Thymus (tissue), 14 donors: ENCODE results near the gene TPSB2. TPM values are rescaled to one million over a fixed set of nuclear protein-coding genes. Genes with fewer than 3 reads are reported as not detected.
"Not testable (repeated sequence)": the region's sequence is repeated elsewhere in the genome, so short reads cannot be mapped to it uniquely, and the experiment has no call there.

Experiments
- DNase-seq, 9 donors: peaks; one replicate each; pipeline ENCODE4 v3.0.0-alpha.2; 2013; ENCODE audit warnings: low spot score in 9 of 9, low read depth in 6 of 9, missing footprints in 1 of 9
- H3K27ac ChIP-seq, 2 donors: one replicate each; pipeline ENCODE4 v1.5.1; 2013; ENCODE audit warnings: control low read depth in 1 of 2, low read depth in 1 of 2, low read length in 1 of 2, mild to moderate bottlenecking in 1 of 2, moderate library complexity in 1 of 2
- H3K27me3 ChIP-seq, 2 donors: one replicate each; pipeline ENCODE4 v1.5.1; 2013; ENCODE audit warnings: low read length in 1 of 2; ENCODE audit not compliant: control insufficient read depth in 2 of 2, insufficient read depth in 1 of 2
- H3K36me3 ChIP-seq, 2 donors: one replicate each; pipeline ENCODE4 v1.5.1; 2013; ENCODE audit warnings: low read length in 1 of 2, mild to moderate bottlenecking in 1 of 2, moderate library complexity in 1 of 2; ENCODE audit not compliant: control insufficient read depth in 2 of 2, insufficient read depth in 2 of 2
- H3K4me1 ChIP-seq, 2 donors: one replicate each; pipeline ENCODE4 v1.5.1; 2013; ENCODE audit warnings: low read length in 2 of 2; ENCODE audit not compliant: control insufficient read depth in 2 of 2, insufficient read depth in 2 of 2
- H3K4me3 ChIP-seq, 2 donors: one replicate each; pipeline ENCODE4 v1.5.1; 2013; ENCODE audit warnings: low read length in 2 of 2, control low read depth in 1 of 2, mild to moderate bottlenecking in 1 of 2
- H3K9me3 ChIP-seq, 2 donors: one replicate each; pipeline ENCODE4 v1.5.1; 2013; ENCODE audit warnings: low read length in 1 of 2, mild to moderate bottlenecking in 1 of 2; ENCODE audit not compliant: control insufficient read depth in 2 of 2, insufficient read depth in 1 of 2
- WGBS: extraction: QIAGEN DNeasy Blood & Tissue Kit; methylation state at CpG from one replicate; pipeline ENCODE4 v1.1.7; 2013; 5-methylcytosine and 5-hydroxymethylcytosine counted together
- long read RNA-seq, 10 donors: transcript quantifications; one replicate each; lab custom pipeline, GENCODE V29; 2026
- polyA plus RNA-seq: library from polyadenylated mRNA; stranded (reverse); fragments of 200-250 nt; gene quantifications from one replicate; pipeline ENCODE4 v1.2.3, GENCODE V29; 2013
- total RNA-seq: library from RNA; stranded (reverse); fragments of 120-200 nt; gene quantifications from one replicate; pipeline ENCODE4 v1.2.4, GENCODE V29; 2013
- donor health status: healthy.

Gene TPSB2
- 0.71 TPM for total RNA-seq
- polyA plus RNA-seq = 15.5 TPM
- long read RNA-seq, donor 1 = 0 reads
- long read RNA-seq, donor 2 = 0 reads
- long read RNA-seq, donor 3, transcript TPSB2-203 (5 exons, 1,352 nt) = major isoform, 5 of 6 reads
- long read RNA-seq, donor 3, partial matches to known transcripts = 0 of 6 reads
- long read RNA-seq, donor 3, other reads (novel, unspliced or antisense) = 0 of 6 reads
- long read RNA-seq, donor 4, partial matches to known transcripts = 0 of 3 reads
- long read RNA-seq, donor 4, other reads (novel, unspliced or antisense) = 0 of 3 reads
- long read RNA-seq, donor 5, transcript TPSB2-203 (5 exons, 1,352 nt) = major isoform, 5 of 5 reads
- long read RNA-seq, donor 5, partial matches to known transcripts = 0 of 5 reads
- long read RNA-seq, donor 5, other reads (novel, unspliced or antisense) = 0 of 5 reads
- long read RNA-seq, donor 6, partial matches to known transcripts = 0 of 1 reads
- long read RNA-seq, donor 6, other reads (novel, unspliced or antisense) = 0 of 1 reads
- long read RNA-seq, donor 7 = 0 reads
- long read RNA-seq, donor 8, partial matches to known transcripts = 0 of 1 reads
- long read RNA-seq, donor 8, other reads (novel, unspliced or antisense) = 0 of 1 reads
- long read RNA-seq, donor 9, partial matches to known transcripts = 0 of 2 reads
- long read RNA-seq, donor 9, other reads (novel, unspliced or antisense) = 0 of 2 reads
- long read RNA-seq, donor 10, partial matches to known transcripts = 0 of 4 reads
- long read RNA-seq, donor 10, other reads (novel, unspliced or antisense) = 0 of 4 reads

GRCh38 chr16:1230084-1230470 lies at the start of gene TPSB2:
Gene TPSB2 (minus strand): TSS chr16:1230184. CDS start chr16:1229951, 233 bp downstream.
- not testable (repeated sequence) for H3K27me3 ChIP-seq, H3K27ac ChIP-seq, H3K4me1 ChIP-seq, H3K9me3 ChIP-seq, H3K4me3 ChIP-seq, H3K36me3 ChIP-seq, DNase-seq
- 86% methylated on average over 4 of the region's 11 CpGs for WGBS

GRCh38 chr16:1279081-1279944 lies 49.3 kb upstream of the TPSB2 start:
- Histone ChIP-seq H3K27ac (no peak overlapping the region), H3K9me3 (no peaks in the 10 kb centered on the region), H3K36me3 (no peaks in the 10 kb centered on the region), H3K4me1 (no peaks in the 10 kb centered on the region), H3K4me3 (no peak overlapping the region), H3K27me3 (peaks cover 7 to 51% of the 10 kb centered on the region in 2 donors)
- DNase-seq = no peak
- WGBS = 82% methylated on average over 30 of the region's 30 CpGs

GRCh38 chr16:1278477-1278876 lies 48.5 kb upstream of the TPSB2 start:
- H3K27me3 ChIP-seq = peaks cover 6 to 44% of the 10 kb centered on the region in 2 donors
- no peaks in the 10 kb centered on the region for H3K36me3 ChIP-seq
- DNase-seq = no peak
- no peaks in the 10 kb centered on the region for H3K9me3 ChIP-seq
- no peak overlapping the region for H3K4me3 ChIP-seq
- H3K27ac ChIP-seq = no peak overlapping the region
- 14% methylated on average over 18 of the region's 18 CpGs for WGBS
- H3K4me1 ChIP-seq = no peaks in the 10 kb centered on the region

- no peaks in the 10 kb centered on the region for H3K36me3 ChIP-seq
- no peak for DNase-seq
- H3K27me3 ChIP-seq = peaks cover 4 to 39% of the 10 kb centered on the region in 2 donors
- H3K4me3 ChIP-seq = no peak overlapping the region
- no peaks in the 10 kb centered on the region for H3K4me1 ChIP-seq
- H3K27ac ChIP-seq = no peak overlapping the region
- WGBS = 46% methylated on average over 21 of the region's 21 CpGs
- H3K9me3 ChIP-seq = no peaks in the 10 kb centered on the region
These were observed 47.8 kb upstream of the TPSB2 start for GRCh38 chr16:1277617-1278282.

GRCh38 chr16:1277151-1277598 lies 47.2 kb upstream of the TPSB2 start:
- peaks cover 4 to 35% of the 10 kb centered on the region in 2 donors for H3K27me3 ChIP-seq
- 83% methylated on average over 19 of the region's 19 CpGs for WGBS

GRCh38 chr16:1276580-1276878 lies 46.5 kb upstream of the TPSB2 start:
- Histone ChIP-seq H3K9me3 (no peaks in the 10 kb centered on the region), H3K27ac (no peak overlapping the region), H3K4me3 (no peak overlapping the region), H3K4me1 (peaks cover 0 to 9% of the 10 kb centered on the region in 2 donors), H3K27me3 (peaks cover 4 to 34% of the 10 kb centered on the region in 2 donors), H3K36me3 (no peaks in the 10 kb centered on the region)
- no peak for DNase-seq
- WGBS = 88% methylated on average over 14 of the region's 14 CpGs

More at GRCh38 chr16:1277151-1277598, 47.2 kb upstream of the TPSB2 start:
- H3K27ac ChIP-seq = no peak overlapping the region
- no peak overlapping the region for H3K4me3 ChIP-seq
- H3K9me3 ChIP-seq = no peaks in the 10 kb centered on the region
- no peaks in the 10 kb centered on the region for H3K36me3 ChIP-seq
- H3K4me1 ChIP-seq = peaks cover 0 to 5% of the 10 kb centered on the region in 2 donors
- DNase-seq = no peak

GRCh38 chr16:1275791-1276579 lies 46.0 kb upstream of the TPSB2 start:
- Histone ChIP-seq H3K9me3 (no peaks in the 10 kb centered on the region), H3K27ac (no peak overlapping the region), H3K4me1 (peaks cover 0 to 9% of the 10 kb centered on the region in 2 donors), H3K36me3 (no peaks in the 10 kb centered on the region), H3K4me3 (no peak overlapping the region), H3K27me3 (peaks cover 4 to 34% of the 10 kb centered on the region in 2 donors)
- 84% methylated on average over 30 of the region's 30 CpGs for WGBS
- no peak for DNase-seq

- no peaks in the 10 kb centered on the region for H3K36me3 ChIP-seq
- H3K4me3 ChIP-seq = no peak overlapping the region
- peaks cover 4 to 33% of the 10 kb centered on the region in 2 donors for H3K27me3 ChIP-seq
- DNase-seq = no peak
- WGBS = 96% methylated on average over 7 of the region's 7 CpGs
- no peak overlapping the region for H3K27ac ChIP-seq
- H3K4me1 ChIP-seq = peaks cover 0 to 9% of the 10 kb centered on the region in 2 donors
- no peaks in the 10 kb centered on the region for H3K9me3 ChIP-seq
These were observed 44.8 kb upstream of the TPSB2 start for GRCh38 chr16:1274767-1275166.
